Stimulated activated CD8-positive, alpha-beta memory T cell treated with anti-CD3 and anti-CD28 coated beads, Interleukin-7, amount 100 ng/mL, for 48 hours (primary cell): ENCODE data around the gene FCHSD2.
"Not testable (repeated sequence)": the region's sequence is repeated elsewhere in the genome, so short reads cannot be mapped to it uniquely, and the experiment has no call there.

Experiments used
- DNase-seq, 2 donors: peaks; one replicate each; pipeline ENCODE4 v3.0.0-alpha.2; 2020; ENCODE audit warnings: low read depth in 1 of 2; ENCODE audit errors: extremely low read depth in 1 of 2

Gene FCHSD2

GRCh38 chr11:73152086-73152853 is 10.2 kb upstream of the FCHSD2 start:
- DNase-seq, result no peak

- DNase-seq, result no peak
Measured at GRCh38 chr11:73151416-73151815, 9.3 kb upstream of the FCHSD2 start.

GRCh38 chr11:73149105-73149504 is 7.0 kb upstream of the FCHSD2 start:
- DNase-seq, result no peak

GRCh38 chr11:73147771-73148681 is 5.9 kb upstream of the FCHSD2 start:
- no peak for DNase-seq

- no peak for DNase-seq
Measured at GRCh38 chr11:73145986-73146575, 4.0 kb upstream of the FCHSD2 start.

- DNase-seq, result no peak
Measured at GRCh38 chr11:73143126-73143838, 1.2 kb upstream of the FCHSD2 start.

- peak; percentile 25 to 36 for DNase-seq
Measured at GRCh38 chr11:73141309-73142127, 600 bp downstream of the FCHSD2 start.

- no peak for DNase-seq
Measured at GRCh38 chr11:73141031-73141308, 1.1 kb downstream of the FCHSD2 start.

GRCh38 chr11:73140213-73141030 is 1.7 kb downstream of the FCHSD2 start:
- no peak for DNase-seq

GRCh38 chr11:73139476-73140198 is 2.5 kb downstream of the FCHSD2 start:
- no peak for DNase-seq

- DNase-seq, result no peak
Measured at GRCh38 chr11:73137944-73138274, 4.2 kb downstream of the FCHSD2 start.

GRCh38 chr11:73137262-73137943 is 4.7 kb downstream of the FCHSD2 start:
- DNase-seq, result no peak

GRCh38 chr11:73136722-73137121 is 5.4 kb downstream of the FCHSD2 start:
- not testable (repeated sequence) for DNase-seq

GRCh38 chr11:73135346-73136284 is 6.5 kb downstream of the FCHSD2 start:
- DNase-seq, result no peak

- not testable (repeated sequence) for DNase-seq
Measured at GRCh38 chr11:73132349-73132748, 9.8 kb downstream of the FCHSD2 start.

GRCh38 chr11:73130181-73130580 is 11.9 kb downstream of the FCHSD2 start:
- no peak for DNase-seq

- no peak for DNase-seq
Measured at GRCh38 chr11:73129198-73129597, 12.9 kb downstream of the FCHSD2 start.
